Mammary epithelial cell (primary cell): Measurements from ENCODE around the gene ETFB.

Source experiments
- CTCF ChIP-seq, 2 donors: IDR thresholded peaks in 1 of 2; conservative IDR thresholded peaks in 1 of 2; 2 replicates each; pipeline ENCODE4 v1.5.1; 2011 to 2012; ENCODE audit warnings: inconsistent platforms in 2 of 2, low read length in 2 of 2, mild to moderate bottlenecking in 2 of 2, control low read depth in 1 of 2, low read depth in 1 of 2; ENCODE audit not compliant: insufficient read depth in 1 of 2; ENCODE audit errors: extremely low read depth in 1 of 2
- EZH2 ChIP-seq: IDR thresholded peaks from 2 replicates; pipeline ENCODE4 v1.6.1; 2012; ENCODE audit warnings: low read length, inconsistent platforms, borderline replicate concordance

- TF ChIP-seq CTCF (conservative IDR thresholded peaks at IDR 0.05 in 1 of 2, IDR thresholded peaks at IDR 0.05 in 1 of 2; ENCODE audit: extremely low read depth in 1 of 2, insufficient read depth in 1 of 2, low read depth in 1 of 2, low read length in 2 of 2) (no peak), EZH2 (no peak)
These were observed 1.6 kb upstream of the ETFB start for GRCh38 chr19:51367565-51368365.
